DOHH2 (cell line): ENCODE measurements around the gene ATG4B.

Experiments
- EZH2phosphoT487 ChIP-seq: fragments of 200-600 bp; sonication (generic); IDR thresholded peaks from 2 replicates; pipeline ENCODE4 v1.6.1; 2017; ENCODE audit warnings: borderline replicate concordance, mild to moderate bottlenecking, antibody characterized with exemption, low read length, moderate library complexity, mixed read lengths
- TF ChIP-seq, protein P1 (sequence below): fragments of 200-600 bp; sonication (generic); IDR thresholded peaks from one replicate; pipeline ENCODE4 v1.5.1; 2014; ENCODE audit warnings: antibody characterized with exemption, mild to moderate bottlenecking, low read depth, low read length; ENCODE audit not compliant: poor library complexity, severe bottlenecking

DNA sequence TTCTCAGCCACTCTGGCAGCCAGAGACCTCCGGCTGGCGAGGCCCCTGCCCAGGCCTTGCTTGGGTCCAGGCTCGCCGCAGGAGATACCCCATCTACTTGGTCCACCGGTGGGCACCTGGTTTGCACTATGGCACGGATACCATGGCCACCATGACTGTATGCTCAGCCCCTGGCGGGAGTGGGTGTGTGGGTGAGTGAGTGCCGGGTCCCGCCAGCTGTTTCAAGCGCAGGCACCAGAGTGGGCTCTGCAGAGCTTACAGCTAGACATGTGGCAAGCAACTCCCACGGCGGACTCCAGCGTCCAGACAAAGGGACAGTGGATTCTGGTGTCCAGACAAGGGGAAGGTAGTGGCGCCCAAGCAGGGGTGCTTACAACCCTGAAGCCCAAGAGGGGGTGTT lies 1.4 kb downstream of the ATG4B start:
- TF ChIP-seq, protein P1, sequence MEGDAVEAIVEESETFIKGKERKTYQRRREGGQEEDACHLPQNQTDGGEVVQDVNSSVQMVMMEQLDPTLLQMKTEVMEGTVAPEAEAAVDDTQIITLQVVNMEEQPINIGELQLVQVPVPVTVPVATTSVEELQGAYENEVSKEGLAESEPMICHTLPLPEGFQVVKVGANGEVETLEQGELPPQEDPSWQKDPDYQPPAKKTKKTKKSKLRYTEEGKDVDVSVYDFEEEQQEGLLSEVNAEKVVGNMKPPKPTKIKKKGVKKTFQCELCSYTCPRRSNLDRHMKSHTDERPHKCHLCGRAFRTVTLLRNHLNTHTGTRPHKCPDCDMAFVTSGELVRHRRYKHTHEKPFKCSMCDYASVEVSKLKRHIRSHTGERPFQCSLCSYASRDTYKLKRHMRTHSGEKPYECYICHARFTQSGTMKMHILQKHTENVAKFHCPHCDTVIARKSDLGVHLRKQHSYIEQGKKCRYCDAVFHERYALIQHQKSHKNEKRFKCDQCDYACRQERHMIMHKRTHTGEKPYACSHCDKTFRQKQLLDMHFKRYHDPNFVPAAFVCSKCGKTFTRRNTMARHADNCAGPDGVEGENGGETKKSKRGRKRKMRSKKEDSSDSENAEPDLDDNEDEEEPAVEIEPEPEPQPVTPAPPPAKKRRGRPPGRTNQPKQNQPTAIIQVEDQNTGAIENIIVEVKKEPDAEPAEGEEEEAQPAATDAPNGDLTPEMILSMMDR: no peak
- no peak for TF ChIP-seq EZH2phosphoT487
